ENCODE measurements around the gene LGR4. TPM values are rescaled to one million over a fixed set of nuclear protein-coding genes. Genes with fewer than 3 reads are reported as not detected.

Gene LGR4
- total RNA-seq, 4 donors from 2014 or later: 29.7 to 134 (median 119) TPM

GRCh38 chr11:27375370-27375769 lies 97.2 kb downstream of the LGR4 start:
- no peak for TF ChIP-seq POLR2A (IDR thresholded peaks at IDR 0.05)
- no peak for TF ChIP-seq CTCF (IDR thresholded peaks at IDR 0.05)
- peaks cover 0 to 51% (median 0%) of the 10 kb centered on the region in 3 donors for H3K36me3 ChIP-seq
- H3K4me3 ChIP-seq: no peak overlapping the region
- no peak for DNase-seq
- no peaks in the 10 kb centered on the region for H3K9me3 ChIP-seq
- H3K27ac ChIP-seq: no peak overlapping the region
- no peaks in the 10 kb centered on the region for H3K4me1 ChIP-seq
- no peaks in the 10 kb centered on the region for H3K27me3 ChIP-seq

GRCh38 chr11:27373856-27374602 lies 98.6 kb downstream of the LGR4 start:
- no peak for DNase-seq
- no peaks in the 10 kb centered on the region for H3K4me1 ChIP-seq
- no peak overlapping the region for H3K4me3 ChIP-seq
- no peak overlapping the region for H3K27ac ChIP-seq
- no peaks in the 10 kb centered on the region for H3K9me3 ChIP-seq
- no peaks in the 10 kb centered on the region for H3K27me3 ChIP-seq
- TF ChIP-seq POLR2A (IDR thresholded peaks at IDR 0.05): no peak
- no peak for TF ChIP-seq CTCF (IDR thresholded peaks at IDR 0.05)
- H3K36me3 ChIP-seq: peaks cover 0 to 43% (median 0%) of the 10 kb centered on the region in 3 donors

GRCh38 chr11:27373392-27373791 lies 99.2 kb downstream of the LGR4 start:
- H3K9me3 ChIP-seq: no peaks in the 10 kb centered on the region
- H3K36me3 ChIP-seq: peaks cover 0 to 39% (median 0%) of the 10 kb centered on the region in 3 donors
- no peaks in the 10 kb centered on the region for H3K27me3 ChIP-seq
- TF ChIP-seq POLR2A (IDR thresholded peaks at IDR 0.05): no peak
- no peak for TF ChIP-seq CTCF (IDR thresholded peaks at IDR 0.05)
- H3K4me3 ChIP-seq: no peak overlapping the region
- DNase-seq: no peak
- no peaks in the 10 kb centered on the region for H3K4me1 ChIP-seq
- H3K27ac ChIP-seq: no peak overlapping the region

- Histone ChIP-seq H3K4me1 (no peaks in the 10 kb centered on the region), H3K36me3 (peaks cover 0 to 36% (median 0%) of the 10 kb centered on the region in 3 donors), H3K9me3 (no peaks in the 10 kb centered on the region), H3K27me3 (no peaks in the 10 kb centered on the region), H3K4me3 (no peak overlapping the region), H3K27ac (no peak overlapping the region)
- TF ChIP-seq POLR2A (IDR thresholded peaks at IDR 0.05) (no peak), CTCF (IDR thresholded peaks at IDR 0.05) (no peak)
- DNase-seq: no peak
Observed at GRCh38 chr11:27372164-27372563, 100.4 kb downstream of the LGR4 start.

- Histone ChIP-seq H3K4me1 (no peaks in the 10 kb centered on the region), H3K27ac (no peak overlapping the region), H3K9me3 (no peaks in the 10 kb centered on the region), H3K27me3 (no peaks in the 10 kb centered on the region), H3K4me3 (no peak overlapping the region), H3K36me3 (peaks cover 0 to 32% (median 0%) of the 10 kb centered on the region in 3 donors)
- no peak for DNase-seq
- no peak for TF ChIP-seq POLR2A (IDR thresholded peaks at IDR 0.05)
Observed at GRCh38 chr11:27371489-27371888, 101.1 kb downstream of the LGR4 start.

- Histone ChIP-seq H3K27me3 (no peaks in the 10 kb centered on the region), H3K4me1 (no peaks in the 10 kb centered on the region), H3K9me3 (no peaks in the 10 kb centered on the region), H3K36me3 (peaks cover 0 to 30% (median 0%) of the 10 kb centered on the region in 3 donors), H3K4me3 (no peak overlapping the region), H3K27ac (no peak overlapping the region)
- DNase-seq: no peak
- TF ChIP-seq CTCF (IDR thresholded peaks at IDR 0.05): no peak
- no peak for TF ChIP-seq POLR2A (IDR thresholded peaks at IDR 0.05)
Observed at GRCh38 chr11:27370374-27370773, 102.2 kb downstream of the LGR4 start.

Data from Peyer's patch (tissue), 4 donors.